ENCODE results near the gene MAML2.

DNA sequence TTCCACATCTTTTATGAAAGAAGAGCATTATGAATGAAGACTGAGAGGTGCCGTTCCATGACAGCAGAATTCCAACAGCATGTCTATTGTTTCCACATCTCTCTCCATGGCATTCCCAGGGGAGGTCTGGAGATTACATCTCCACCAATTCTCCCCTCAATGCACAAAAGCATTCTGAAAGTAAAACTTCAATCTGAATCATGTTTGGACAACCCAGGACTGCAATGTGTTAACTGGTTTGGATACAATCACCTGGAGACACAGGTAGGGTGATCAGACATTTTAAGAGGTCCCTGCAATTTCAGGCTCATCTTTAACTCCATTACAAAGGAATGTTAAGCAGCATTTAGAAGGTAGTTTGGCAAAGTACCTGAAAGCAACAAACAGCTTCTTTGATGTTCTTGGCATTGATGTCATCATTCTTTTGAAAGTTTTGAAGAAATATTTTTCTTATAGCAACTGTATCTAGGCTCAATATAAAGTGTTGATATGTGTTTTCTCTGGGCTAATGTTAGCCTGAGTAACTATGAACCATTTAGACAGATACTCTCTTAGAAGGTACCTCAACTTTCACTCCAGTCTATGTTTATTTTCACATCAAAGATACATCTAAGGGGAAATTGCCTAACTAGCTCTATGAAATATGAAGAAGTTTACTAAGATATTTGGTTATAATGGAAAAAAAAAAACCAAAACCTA, 237.6 kb downstream of the MAML2 start:
- TF ChIP-seq POLR2A (IDR thresholded peaks at IDR 0.05; ENCODE audit: low read depth) = no peak
- TF ChIP-seq CTCF (IDR thresholded peaks at IDR 0.05) = no peak
- no peak for TF ChIP-seq POLR2AphosphoS5 (IDR thresholded peaks at IDR 0.05)

Data from esophagus muscularis mucosa (tissue), 3 donors.